Activated effector memory CD4-positive, alpha-beta T cell treated with Interleukin-2 at 50 U/mL for 16 hours (primary cell): ENCODE data around the gene PRSS56.

Experiments used
- DNase-seq: peaks from one replicate; pipeline ENCODE4 v3.0.0-alpha.2; 2020

Gene PRSS56

GRCh38 chr2:232486558-232487384 lies 33.4 kb upstream of the PRSS56 start:
- DNase-seq = no peak

- DNase-seq = no peak
Observed at GRCh38 chr2:232487385-232488096, 32.6 kb upstream of the PRSS56 start, which contains the start of gene ECEL1. Gene ECEL1, minus strand, starts transcription at chr2:232487834. Its CDS starts 1,181 bp downstream, at chr2:232486653.

GRCh38 chr2:232488097-232488711 lies 32.0 kb upstream of the PRSS56 start:
- DNase-seq = no peak

GRCh38 chr2:232488721-232489300 lies 31.4 kb upstream of the PRSS56 start:
- no peak for DNase-seq

GRCh38 chr2:232489516-232490220 lies 30.5 kb upstream of the PRSS56 start:
- DNase-seq = no peak

- DNase-seq = no peak
Observed at GRCh38 chr2:232490221-232491138, 29.7 kb upstream of the PRSS56 start.

GRCh38 chr2:232491139-232491780 lies 28.9 kb upstream of the PRSS56 start:
- DNase-seq = no peak

GRCh38 chr2:232492236-232492848 lies 27.8 kb upstream of the PRSS56 start:
- no peak for DNase-seq

GRCh38 chr2:232492963-232493700 lies 27.1 kb upstream of the PRSS56 start:
- no peak for DNase-seq

GRCh38 chr2:232493701-232494474 lies 26.3 kb upstream of the PRSS56 start:
- DNase-seq = no peak

GRCh38 chr2:232494542-232494941 lies 25.6 kb upstream of the PRSS56 start:
- DNase-seq = no peak

GRCh38 chr2:232495292-232495691 lies 24.9 kb upstream of the PRSS56 start:
- DNase-seq = no peak

GRCh38 chr2:232496501-232497270 lies 23.5 kb upstream of the PRSS56 start:
- DNase-seq = no peak

GRCh38 chr2:232497348-232497747 lies 22.8 kb upstream of the PRSS56 start:
- no peak for DNase-seq

- DNase-seq = no peak
Observed at GRCh38 chr2:232498452-232498851, 21.7 kb upstream of the PRSS56 start.

- no peak for DNase-seq
Observed at GRCh38 chr2:232501331-232501771, 18.8 kb upstream of the PRSS56 start.

- no peak for DNase-seq
Observed at GRCh38 chr2:232501794-232502390, 18.3 kb upstream of the PRSS56 start.

- no peak for DNase-seq
Observed at GRCh38 chr2:232502511-232502910, 17.7 kb upstream of the PRSS56 start.
